Urothelium cell line (cell line): Measurements from ENCODE around the gene SLC25A18.
"Not testable (repeated sequence)": the region's sequence is repeated elsewhere in the genome, so short reads cannot be mapped to it uniquely, and the experiment has no call there.

Experiments
- DNase-seq: peaks from one replicate; pipeline ENCODE4 v3.0.0; 2011; ENCODE audit warnings: low spot score, mixed read lengths
- FAIRE-seq: peaks from 2 replicates; lab custom pipeline; 2011; peaks lifted over from hg19 to GRCh38; lab: Jason Lieb, UNC

The SLC25A18 gene, protein sequence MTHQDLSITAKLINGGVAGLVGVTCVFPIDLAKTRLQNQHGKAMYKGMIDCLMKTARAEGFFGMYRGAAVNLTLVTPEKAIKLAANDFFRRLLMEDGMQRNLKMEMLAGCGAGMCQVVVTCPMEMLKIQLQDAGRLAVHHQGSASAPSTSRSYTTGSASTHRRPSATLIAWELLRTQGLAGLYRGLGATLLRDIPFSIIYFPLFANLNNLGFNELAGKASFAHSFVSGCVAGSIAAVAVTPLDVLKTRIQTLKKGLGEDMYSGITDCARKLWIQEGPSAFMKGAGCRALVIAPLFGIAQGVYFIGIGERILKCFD

DNA sequence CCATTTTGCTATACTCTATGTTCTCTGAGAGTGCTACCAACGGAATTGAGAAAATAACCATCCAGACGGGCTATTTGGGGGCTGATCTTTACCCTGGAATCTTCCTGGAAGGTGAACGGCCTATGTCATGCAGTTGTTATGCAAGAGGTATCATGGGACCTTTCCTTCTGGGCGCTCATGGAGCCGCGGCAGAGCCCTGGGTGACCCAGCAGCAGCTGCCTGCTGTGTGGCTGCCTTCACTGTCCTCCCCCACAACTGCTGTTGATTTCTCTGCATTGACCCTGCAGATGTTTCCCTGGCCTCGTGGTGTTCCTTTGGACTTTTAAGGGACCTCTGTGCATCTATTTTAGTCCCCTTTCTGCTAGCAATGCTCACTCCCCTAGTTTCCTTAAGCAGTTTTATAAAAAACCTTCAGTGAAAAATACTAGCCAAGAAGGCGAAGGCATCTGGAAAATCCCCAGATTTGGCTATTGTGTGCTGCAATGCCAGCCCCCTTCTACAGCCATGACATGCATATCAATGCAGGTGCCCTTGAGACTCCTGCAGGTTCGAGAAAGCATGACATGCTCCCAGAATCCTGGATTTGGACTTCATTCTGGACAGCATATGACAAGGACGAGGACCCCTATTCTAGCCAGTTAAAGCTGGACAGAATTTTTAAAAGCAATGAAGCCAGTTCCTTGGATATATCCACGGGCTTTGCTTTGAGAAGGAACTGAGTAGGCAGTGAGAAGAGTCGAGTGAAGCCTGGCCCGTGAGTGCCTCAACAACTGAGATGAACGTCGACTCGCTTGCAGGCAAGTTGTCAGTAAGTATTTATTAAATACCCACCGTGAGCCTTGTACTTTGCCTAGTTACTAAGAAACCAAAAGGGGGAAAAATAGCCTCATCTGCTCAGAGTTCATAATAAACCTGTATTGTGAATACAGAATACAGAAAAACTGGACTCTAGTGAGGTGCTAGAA lies at the start of gene SLC25A18:
TSS of gene SLC25A18 (plus strand) at position 593 of the 965 bp plus-strand sequence. CDS start 16,447 bp downstream, outside the sequence.
- DNase-seq = no peak
- FAIRE-seq = no peak

DNA sequence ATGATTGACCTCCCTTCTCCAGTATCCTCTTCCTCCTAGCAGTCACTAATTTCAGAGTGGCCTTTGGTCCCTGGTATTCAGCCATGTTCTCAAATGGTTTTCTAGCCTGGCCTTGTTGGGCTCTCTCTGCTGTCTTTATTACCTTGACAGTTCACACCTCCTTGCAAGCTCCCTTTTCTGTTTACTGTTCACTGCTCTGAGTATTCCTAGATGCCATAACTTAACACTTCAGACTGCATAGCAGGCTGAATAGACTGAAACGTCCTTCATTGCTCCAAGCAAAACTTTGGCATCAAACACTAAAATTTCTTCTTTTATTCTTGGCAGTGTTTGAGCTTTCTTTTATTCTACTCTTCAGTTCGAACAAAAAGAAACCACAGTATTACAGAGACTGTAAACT lies 49.7 kb upstream of the SLC25A18 start:
- FAIRE-seq (no peak), DNase-seq (no peak)

DNA sequence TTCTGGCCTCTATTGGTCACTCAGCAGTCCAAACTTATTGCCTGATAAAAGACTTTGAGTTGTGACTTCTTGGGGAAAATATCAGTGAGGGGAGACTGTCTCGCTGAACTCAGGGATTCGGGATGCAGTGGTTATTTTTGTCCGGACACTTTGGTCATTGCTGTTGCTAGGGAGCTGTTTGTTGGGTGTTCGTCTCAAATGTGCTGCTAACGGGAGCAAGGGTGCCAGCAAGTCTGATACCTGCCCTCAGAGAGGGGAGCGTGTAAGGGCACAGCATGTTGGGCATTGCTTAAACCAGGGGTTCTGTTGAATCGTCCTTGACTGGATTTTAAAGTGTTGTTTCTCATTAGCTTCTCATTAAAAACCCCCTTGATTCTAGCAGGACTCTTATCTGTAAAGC lies 49.2 kb upstream of the SLC25A18 start:
- FAIRE-seq (no peak), DNase-seq (no peak)

DNA sequence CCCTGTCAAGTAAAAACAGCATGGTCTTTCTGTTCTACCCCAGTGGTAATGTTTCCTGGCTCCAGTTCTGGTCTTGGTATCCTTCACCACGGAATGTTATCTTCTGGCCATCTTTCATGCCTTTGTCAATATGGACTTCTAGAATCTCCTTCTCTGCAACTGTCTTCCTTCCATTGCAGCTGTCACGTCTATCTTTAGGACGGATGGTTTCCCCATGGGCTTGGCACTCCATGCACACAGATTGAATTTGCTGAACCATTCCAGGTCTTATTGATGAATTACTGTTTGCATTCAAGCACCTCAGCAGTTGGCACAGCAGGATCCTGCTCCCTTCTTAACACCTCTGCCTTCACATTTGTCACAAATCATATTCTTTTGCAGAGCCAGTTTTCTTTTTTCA lies 44.9 kb upstream of the SLC25A18 start:
- DNase-seq (no peak), FAIRE-seq (no peak)

DNA sequence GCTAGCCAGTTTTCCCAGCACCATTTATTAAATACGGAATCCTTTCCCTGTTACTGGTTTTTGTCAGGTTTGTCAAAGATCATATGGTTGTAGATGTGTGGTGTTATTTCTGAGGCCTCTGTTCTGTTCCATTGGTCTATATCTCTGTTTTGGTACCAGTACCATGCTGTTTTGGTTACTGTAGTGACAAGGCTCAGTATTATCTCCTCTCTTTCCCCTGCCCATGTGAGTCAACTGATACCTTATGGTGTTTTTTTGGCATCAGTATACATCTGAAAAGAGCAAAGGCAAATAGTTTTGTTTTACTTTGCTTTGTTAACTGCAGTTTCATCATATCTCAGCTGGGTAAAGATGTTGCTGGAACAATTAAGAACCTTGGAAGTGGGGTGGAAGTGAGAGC lies 41.3 kb upstream of the SLC25A18 start:
- FAIRE-seq = not testable (repeated sequence)

DNA sequence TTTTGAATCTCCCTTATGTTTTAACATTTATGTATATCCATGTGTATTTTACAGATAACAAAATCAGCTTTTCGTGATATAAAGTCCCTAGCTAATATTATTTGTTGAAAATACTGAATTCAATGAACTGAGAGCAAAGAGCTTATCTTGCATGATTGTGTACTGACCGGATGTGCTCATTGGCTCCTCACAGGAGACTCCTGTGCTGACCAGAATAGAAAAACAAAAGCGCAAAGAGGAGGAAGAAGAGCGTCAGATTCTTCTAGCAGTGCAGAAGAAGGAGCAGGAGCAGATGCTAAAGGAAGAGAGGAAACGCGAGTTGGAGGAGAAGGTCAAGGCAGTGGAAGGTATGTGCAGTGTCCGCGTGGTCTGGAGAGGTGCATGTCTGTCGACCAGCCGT lies 39.4 kb upstream of the SLC25A18 start:
- DNase-seq (no peak), FAIRE-seq (no peak)

More for the DNA sequence above, 41.3 kb upstream of the SLC25A18 start:
- not testable (repeated sequence) for DNase-seq

DNA sequence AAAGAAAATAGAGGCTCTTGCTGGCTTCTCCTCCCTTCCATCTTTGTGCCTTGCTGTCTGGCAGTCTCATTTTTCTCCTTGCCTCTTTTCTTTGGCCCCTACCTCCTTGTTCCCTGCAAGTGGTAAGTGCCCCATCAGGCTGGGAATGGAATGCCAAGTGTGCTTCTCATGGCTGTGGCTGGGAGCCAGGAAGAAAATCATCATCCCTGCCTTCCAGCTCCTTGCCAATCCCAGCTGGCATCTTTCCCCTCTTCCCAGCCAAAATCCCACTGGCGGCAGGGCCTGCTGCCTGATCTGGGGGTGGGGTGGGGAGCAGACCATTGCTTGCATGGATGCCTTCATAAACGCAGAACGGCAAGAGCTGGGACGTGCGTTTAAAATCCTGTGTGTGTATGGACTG lies 27.0 kb upstream of the SLC25A18 start:
- FAIRE-seq (no peak), DNase-seq (no peak)

DNA sequence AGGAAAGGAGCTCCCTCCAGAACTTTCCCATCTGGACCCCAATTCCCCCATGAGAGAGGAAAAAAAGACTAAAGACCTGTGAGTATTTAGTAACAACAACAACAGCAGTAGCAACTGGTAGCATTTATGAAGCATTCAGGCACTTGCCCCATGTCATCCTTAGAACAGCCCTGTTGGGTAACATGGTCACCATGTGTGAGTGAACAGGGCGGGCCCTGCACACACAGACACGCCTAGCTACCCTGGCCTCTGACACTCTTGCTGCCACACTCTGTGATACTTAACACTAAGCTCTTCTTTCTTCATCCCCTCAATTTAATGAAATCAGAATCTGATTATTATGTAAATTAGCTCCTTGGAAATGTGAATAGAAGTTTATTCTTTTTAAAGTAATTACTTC lies 26.1 kb upstream of the SLC25A18 start:
- FAIRE-seq = no peak
- no peak for DNase-seq

DNA sequence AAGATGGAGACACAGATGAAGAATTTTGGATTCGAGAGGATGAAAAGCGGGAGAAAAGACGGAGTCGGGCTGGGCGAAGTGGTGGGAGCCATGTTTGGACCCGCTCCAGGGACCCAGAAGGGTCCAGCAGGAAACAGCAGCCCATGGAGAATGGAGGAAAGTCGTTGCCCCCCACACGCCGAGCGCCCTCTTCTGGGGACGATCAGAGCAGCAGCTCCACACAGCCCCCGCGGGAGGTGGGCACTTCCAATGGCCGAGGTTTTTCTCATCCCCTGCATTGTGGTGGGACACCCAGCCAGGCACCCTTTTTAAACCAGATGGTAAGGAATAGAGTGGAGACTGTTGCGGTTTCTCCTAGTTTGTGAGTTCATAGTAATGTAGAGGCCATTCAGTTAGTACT lies 22.8 kb upstream of the SLC25A18 start:
- FAIRE-seq (no peak), DNase-seq (peak; percentile 22)

DNA sequence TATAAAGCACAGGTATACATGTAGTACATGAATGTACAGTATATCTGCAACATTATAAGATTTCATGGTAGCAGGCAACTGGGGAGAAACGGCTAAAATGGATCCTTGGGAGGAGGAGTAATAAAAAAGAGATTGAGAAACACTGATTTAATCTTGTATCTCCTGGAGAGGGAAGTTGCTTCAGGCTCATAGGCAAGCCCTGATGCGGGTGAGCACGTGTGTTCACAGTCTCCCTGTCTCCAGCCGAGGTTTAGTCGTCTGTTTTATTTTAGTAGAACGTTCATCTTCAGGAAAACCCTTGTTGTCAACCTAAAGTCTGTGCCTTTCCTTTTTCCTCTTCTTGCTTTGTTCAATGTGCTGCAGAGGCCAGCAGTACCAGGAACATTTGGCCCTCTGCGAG lies 21.8 kb upstream of the SLC25A18 start:
- DNase-seq = no peak
- no peak for FAIRE-seq

DNA sequence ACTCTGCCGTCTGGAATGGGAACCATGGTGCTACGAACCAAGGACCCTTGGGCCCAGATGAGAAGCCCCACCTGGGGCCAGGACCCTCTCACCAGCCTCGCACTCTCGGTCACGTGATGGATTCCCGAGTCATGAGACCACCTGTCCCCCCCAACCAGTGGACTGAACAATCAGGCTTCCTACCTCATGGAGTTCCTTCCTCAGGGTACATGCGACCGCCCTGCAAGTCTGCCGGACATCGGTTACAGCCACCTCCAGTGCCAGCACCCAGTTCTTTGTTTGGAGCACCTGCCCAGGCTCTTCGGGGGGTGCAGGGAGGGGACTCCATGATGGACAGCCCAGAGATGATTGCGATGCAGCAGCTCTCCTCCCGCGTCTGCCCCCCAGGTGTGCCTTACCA lies 20.8 kb upstream of the SLC25A18 start:
- DNase-seq (no peak), FAIRE-seq (no peak)

DNA sequence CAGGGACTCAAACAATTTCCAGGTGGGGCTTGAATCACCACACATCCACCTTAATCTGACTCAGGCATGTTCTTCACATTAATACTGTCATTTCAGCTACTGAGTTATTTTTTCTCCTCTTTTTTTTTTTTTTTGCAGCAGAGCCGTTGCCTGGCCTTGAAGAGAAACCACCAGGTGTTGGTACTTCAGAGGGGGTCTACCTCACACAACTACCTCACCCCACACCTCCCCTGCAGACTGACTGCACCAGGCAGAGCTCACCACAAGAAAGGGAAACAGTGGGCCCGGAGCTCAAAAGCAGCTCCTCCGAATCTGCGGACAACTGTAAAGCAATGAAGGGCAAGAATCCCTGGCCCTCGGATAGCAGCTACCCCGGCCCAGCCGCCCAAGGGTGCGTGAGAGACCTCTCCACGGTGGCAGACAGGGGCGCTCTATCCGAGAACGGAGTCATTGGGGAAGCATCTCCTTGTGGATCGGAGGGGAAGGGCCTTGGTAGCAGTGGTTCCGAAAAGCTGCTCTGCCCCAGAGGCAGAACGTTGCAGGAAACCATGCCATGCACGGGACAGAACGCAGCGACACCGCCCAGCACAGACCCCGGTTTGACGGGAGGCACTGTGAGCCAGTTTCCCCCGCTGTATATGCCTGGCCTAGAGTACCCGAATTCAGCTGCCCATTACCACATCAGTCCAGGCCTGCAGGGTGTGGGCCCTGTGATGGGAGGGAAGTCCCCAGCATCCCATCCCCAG lies 15.1 kb upstream of the SLC25A18 start:
- DNase-seq (no peak), FAIRE-seq (no peak)

DNA sequence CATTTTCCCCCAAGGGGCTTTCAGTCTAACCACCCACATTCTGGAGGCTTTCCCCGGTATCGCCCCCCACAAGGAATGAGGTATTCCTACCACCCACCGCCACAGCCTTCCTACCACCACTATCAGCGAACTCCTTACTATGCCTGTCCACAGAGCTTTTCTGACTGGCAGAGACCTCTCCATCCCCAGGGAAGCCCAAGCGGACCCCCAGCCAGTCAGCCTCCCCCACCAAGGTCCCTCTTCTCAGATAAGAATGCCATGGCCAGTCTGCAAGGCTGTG lies 14.6 kb upstream of the SLC25A18 start:
- FAIRE-seq (no peak), DNase-seq (no peak)

DNA sequence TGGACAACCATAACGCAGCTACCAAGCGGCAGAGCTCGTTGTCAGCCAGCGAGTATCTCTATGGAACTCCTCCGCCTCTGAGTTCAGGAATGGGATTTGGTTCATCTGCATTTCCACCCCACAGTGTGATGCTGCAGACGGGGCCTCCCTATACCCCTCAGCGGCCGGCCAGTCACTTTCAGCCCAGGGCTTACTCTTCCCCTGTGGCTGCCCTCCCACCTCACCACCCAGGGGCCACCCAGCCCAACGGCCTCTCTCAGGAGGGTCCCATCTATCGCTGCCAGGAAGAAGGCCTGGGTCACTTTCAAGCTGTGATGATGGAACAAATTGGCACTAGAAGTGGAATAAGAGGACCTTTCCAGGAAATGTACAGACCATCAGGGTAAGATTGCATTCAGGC lies 14.1 kb upstream of the SLC25A18 start:
- no peak for FAIRE-seq
- no peak for DNase-seq

DNA sequence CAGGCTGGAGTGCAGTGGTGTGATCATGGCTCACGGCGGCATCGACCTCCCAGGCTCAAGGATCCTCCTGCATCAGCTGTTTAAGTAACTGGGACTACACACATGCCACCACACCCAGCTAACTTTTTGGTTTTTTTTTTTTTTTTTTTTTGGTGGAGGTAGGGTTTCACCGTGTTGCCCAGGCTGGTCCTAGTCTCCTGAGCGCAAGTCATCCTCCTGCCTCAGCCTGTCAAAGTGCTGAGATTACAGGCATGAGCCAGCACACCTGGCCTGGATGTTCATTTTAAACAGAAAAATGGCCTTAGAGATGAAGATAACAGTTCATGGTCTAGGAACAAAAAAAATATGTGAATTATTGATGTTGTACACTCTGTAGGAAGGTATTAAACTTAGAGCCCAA lies 13.6 kb upstream of the SLC25A18 start:
- DNase-seq = no peak
- no peak for FAIRE-seq

DNA sequence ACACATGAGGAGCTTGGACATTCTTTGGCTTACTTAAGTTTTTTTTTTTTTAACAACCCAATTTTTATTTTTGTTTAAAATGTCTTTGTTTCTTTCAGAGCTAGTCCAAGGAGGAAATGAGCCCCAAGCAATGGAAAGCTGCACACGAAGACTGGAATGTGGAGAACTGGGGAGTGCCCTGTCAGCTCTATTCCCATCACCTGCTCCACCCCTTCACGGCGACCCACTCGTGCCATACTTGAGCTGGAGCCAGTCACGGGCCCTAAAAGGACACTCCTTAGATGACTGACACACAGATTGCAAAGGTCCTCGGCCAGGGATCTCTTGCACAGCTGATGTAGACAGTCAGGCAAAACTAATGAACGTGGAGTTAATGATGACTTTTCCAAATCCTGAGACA lies 10.6 kb upstream of the SLC25A18 start:
- no peak for FAIRE-seq
- no peak for DNase-seq

DNA sequence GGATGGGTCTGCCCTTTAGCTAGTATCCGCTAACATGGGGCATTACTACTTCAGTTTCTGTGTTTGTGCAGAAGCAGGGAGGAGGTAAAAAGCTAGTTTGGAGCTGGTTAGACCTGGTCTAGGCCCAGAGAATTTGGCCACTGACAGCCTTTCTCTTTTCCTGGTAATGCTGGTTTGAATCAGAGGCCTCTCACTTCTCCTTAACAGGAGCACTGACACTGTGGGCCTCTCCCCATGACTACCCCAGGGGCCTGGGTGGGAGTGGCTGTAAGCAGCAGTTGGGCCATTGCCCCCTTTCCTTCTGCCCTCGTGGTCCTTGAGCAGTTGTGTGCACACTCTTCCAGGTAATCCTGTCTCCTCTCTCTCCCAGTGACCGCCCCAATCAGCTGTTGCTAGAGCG lies 8.5 kb upstream of the SLC25A18 start:
- no peak for FAIRE-seq

DNA sequence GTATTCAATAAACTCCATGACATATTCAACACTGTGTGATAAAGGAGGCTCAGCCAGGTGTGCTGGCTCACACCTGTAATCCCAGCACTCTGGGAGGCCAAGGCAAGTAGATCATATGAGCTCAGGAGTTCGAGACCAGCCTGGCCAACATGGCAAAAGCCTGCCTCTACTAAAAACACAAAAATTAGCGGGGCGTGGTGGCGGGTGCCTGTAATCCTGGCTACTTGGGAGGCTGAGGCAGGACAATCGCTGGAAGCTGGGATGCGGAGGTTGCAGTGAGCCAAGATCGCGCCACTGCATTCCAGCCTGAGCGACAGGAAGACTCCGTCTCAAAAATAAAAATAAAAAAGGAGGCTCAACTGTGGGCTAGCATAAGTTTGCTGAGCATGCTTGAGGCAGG lies 4.1 kb upstream of the SLC25A18 start:
- FAIRE-seq = no peak
- DNase-seq = no peak

More for the DNA sequence above, 8.5 kb upstream of the SLC25A18 start:
- no peak for DNase-seq

DNA sequence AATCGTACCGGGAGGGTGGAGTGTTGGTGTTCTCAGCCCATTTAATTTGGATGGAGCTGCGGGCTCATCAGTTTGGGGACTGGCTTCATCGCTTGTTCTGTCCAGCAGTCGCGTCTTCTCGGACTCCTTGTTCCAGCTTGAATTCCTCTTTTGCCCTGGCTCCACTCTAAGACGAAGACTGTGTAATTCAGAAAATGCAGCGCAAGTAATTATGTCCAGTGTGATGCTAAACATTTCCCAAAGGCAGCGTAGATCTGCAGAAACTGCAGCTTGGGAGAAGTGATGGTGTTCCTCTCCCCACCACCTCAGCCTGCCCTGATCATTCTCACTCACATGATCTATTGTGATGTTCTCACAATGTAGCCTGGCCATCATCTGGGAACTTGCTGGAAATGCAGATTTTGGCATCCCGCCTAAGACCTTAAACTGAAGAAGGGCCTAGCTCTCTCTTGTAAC lies 666 bp downstream of the SLC25A18 start:
- no peak for FAIRE-seq

DNA sequence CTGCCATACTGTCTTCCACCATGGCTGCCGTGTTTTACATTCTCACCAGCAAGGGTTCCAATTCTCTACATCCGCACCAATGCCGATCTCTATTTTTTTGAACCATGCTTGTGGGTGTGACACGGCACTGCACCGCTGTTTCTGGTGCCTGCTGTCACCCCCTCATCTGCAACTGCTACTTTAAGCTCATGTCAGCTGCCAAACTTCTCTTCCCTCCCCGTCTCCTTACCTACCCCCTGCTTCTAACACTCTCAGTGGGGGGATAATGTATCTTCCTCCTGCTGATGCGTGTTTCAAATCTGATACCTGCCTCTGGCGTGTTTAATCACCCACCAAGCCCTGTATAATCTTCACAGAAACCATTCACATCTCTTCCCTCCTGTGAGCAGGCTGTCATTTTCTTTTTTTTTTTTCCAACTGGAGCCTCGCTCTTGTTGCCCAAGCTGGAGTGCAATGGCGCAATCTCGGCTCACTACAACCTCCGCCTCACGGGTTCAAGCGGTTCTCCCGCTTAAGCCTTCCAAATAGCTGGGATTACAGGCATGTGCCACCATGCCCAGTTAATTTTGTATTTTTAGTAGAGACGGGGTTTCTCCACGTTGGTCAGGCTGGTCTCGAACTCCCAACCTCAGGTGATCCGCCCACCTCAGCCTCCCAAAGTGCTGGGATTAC lies 2.9 kb downstream of the SLC25A18 start:
- not testable (repeated sequence) for DNase-seq, FAIRE-seq

More for the DNA sequence above, 666 bp downstream of the SLC25A18 start:
- no peak for DNase-seq

DNA sequence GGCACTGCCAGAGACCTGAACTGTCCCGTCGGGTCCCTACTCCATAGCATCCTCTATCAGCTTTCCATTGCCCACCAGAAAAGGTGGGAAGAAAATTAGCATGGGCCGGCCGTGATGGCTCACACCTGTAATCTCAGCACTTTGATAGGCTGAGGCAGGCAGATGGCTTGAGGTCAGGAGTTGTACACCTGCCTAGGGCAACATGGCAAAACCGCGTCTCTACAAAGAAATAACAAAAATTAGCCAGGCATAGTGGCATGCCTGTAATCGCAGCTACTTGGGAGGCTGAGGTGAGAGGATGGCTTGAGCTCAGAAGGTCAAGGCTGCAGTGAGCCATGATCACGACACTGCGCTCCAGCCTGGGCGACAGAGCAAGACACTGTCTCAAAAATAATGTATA lies 3.5 kb downstream of the SLC25A18 start:
- FAIRE-seq (no peak), DNase-seq (no peak)
